ENCODE results near the gene RNF144B. TPM values are rescaled to one million over a fixed set of nuclear protein-coding genes. Genes with fewer than 3 reads are reported as not detected.

Gene RNF144B
- total and polyA plus RNA-seq, 2 of the 8 experiments (the other 6 are each of a cell fraction or from before 2014, with no cell fraction given): 1.8 to 11.2 TPM

- H3K23ac ChIP-seq (ENCODE audit: insufficient read length): no peak overlapping the region
- no peaks in the 10 kb centered on the region for H3K79me2 ChIP-seq (ENCODE audit: control insufficient read depth in 1 of 2, insufficient read depth in 2 of 2, low read length in 2 of 2)
- ChIA-PET POLR2A (ENCODE audit: partially characterized antibody) (interaction anchor here (0.6 kb wide), 2 partner anchors 15 to 37 kb away, joined by 3 read pairs; no protein-coding TSS in a partner anchor), CTCF (ENCODE audit: partially characterized antibody) (interaction anchor here (0.6 kb wide), 1 partner anchor 112 kb away, joined by 3 read pairs; no protein-coding TSS in a partner anchor)
- H4K91ac ChIP-seq (replicated peaks; ENCODE audit: insufficient read length, low read length): no peak overlapping the region
- H3K9me3 ChIP-seq (ENCODE audit: insufficient read depth in 2 of 2, low read depth in 1 of 2, low read length in 1 of 2): no peaks in the 10 kb centered on the region
- no peak overlapping the region for H2BK120ac ChIP-seq (replicated peaks; ENCODE audit: low read depth, low read length)
- no peak overlapping the region for H3K27ac ChIP-seq (ENCODE audit: low read depth, low read length)
- no peak overlapping the region for H3K18ac ChIP-seq (ENCODE audit: extremely low read depth, low read length)
- H4K20me1 ChIP-seq (replicated peaks in 1 of 2; ENCODE audit: control insufficient read depth in 1 of 2, insufficient read depth in 2 of 2, low read length in 2 of 2): no peaks in the 10 kb centered on the region
- H3K27me3 ChIP-seq (replicated peaks in 1 of 4; ENCODE audit: control insufficient read depth in 3 of 4, extremely low read depth in 1 of 4, insufficient read depth in 3 of 4, low read length in 3 of 4): no peaks in the 10 kb centered on the region
- no peaks in the 10 kb centered on the region for H3K36me3 ChIP-seq (ENCODE audit: control insufficient read depth in 2 of 4, insufficient read depth in 4 of 4, low read length in 3 of 4)
- no peak overlapping the region for H2BK15ac ChIP-seq (ENCODE audit: low read length)
- 90% methylated on average over 2 of the region's 2 CpGs; no CpG with 5 or more reads in 1 of the 2 experiments for WGBS, 2 experiments (ENCODE audit: extremely low coverage in 1 of 2, insufficient coverage in 1 of 2, insufficient read length in 1 of 2, insufficient replicate concordance in 2 of 2, low coverage in 1 of 2, low lambda C conversion rate in 2 of 2, missing lambda C conversion rate in 1 of 2)
- H3K4me3 ChIP-seq (ENCODE audit: extremely low read depth in 1 of 4, insufficient read depth in 2 of 4, low read depth in 3 of 4, low read length in 4 of 4): no peak overlapping the region
- H3K4ac ChIP-seq (replicated peaks; ENCODE audit: insufficient read length, low read depth, low read length): no peak overlapping the region
- no peak overlapping the region for H4K5ac ChIP-seq (ENCODE audit: insufficient read length, low read depth, low read length)
- no peak overlapping the region for H4K8ac ChIP-seq (ENCODE audit: extremely low read depth, insufficient read depth, low read length)
- no peaks in the 10 kb centered on the region for H3K4me1 ChIP-seq (replicated peaks in 1 of 4; ENCODE audit: control insufficient read depth in 3 of 4, insufficient read depth in 4 of 4, low read length in 3 of 4)
- no peak overlapping the region for H2BK5ac ChIP-seq (ENCODE audit: low read depth, low read length)
- H3K23me2 ChIP-seq (ENCODE audit: low read depth, low read length): no peaks in the 10 kb centered on the region
- H2AK5ac ChIP-seq (ENCODE audit: low read depth, low read length): no peak overlapping the region
- H3K14ac ChIP-seq (ENCODE audit: insufficient read length): no peak overlapping the region
- FAIRE-seq (no peak), DNase-seq (ENCODE audit: low read depth in 1 of 2, low spot score in 2 of 2) (no peak)
- TF ChIP-seq RBBP5 (IDR thresholded peaks at IDR 0.05; ENCODE audit: borderline replicate concordance, low read depth, low read length) (no peak), HDAC6 (IDR thresholded peaks at IDR 0.05; ENCODE audit: low read depth, low read length) (no peak), KDM1A (IDR thresholded peaks at IDR 0.05; ENCODE audit: borderline replicate concordance, low read length) (no peak), KDM4A (IDR thresholded peaks at IDR 0.05; ENCODE audit: low read depth, low read length, severe bottlenecking) (no peak), BACH1 (IDR thresholded peaks at IDR 0.05; ENCODE audit: low read length) (no peak), EGR1 (IDR thresholded peaks at IDR 0.05; ENCODE audit: borderline replicate concordance, low read depth, low read length) (no peak), TCF12 (IDR thresholded peaks at IDR 0.05; ENCODE audit: low read depth, low read length) (no peak), NANOG (IDR thresholded peaks at IDR 0.05; ENCODE audit: insufficient read depth, low read depth, low read length, poor library complexity, severe bottlenecking) (no peak), NRF1 (IDR thresholded peaks at IDR 0.05; ENCODE audit: low read depth, low read length) (no peak)
- H2BK12ac ChIP-seq (ENCODE audit: low read depth, low read length): no peak overlapping the region
- H3K79me1 ChIP-seq (ENCODE audit: low read depth, low read length): no peaks in the 10 kb centered on the region
- H2BK20ac ChIP-seq (ENCODE audit: low read length): no peak overlapping the region
- H3K56ac ChIP-seq (replicated peaks; ENCODE audit: insufficient read length, low read depth, low read length): no peak overlapping the region
- H3K9ac ChIP-seq (replicated peaks in 1 of 4; ENCODE audit: extremely low read depth in 1 of 4, low read depth in 3 of 4, low read length in 3 of 4): no peak overlapping the region
- no peak overlapping the region for H3K4me2 ChIP-seq (ENCODE audit: insufficient read depth in 1 of 2, low read depth in 2 of 2, low read length in 2 of 2)
- no peak overlapping the region for H2AFZ ChIP-seq (ENCODE audit: low read length)
Measured at GRCh38 chr6:18416341-18416679, 29.2 kb downstream of the RNF144B start.

Data from H1 (cell line).